ENCODE measurements around the gene ETV1.

The ETV1 gene

GRCh38 chr7:13984831-13985685 is 4.4 kb downstream of the ETV1 start:
- no peaks in the 10 kb centered on the region for H3K36me3 ChIP-seq (ENCODE audit: insufficient read depth, low read length)
- H3K9ac ChIP-seq (ENCODE audit: low read length): no peak overlapping the region
- H3K27ac ChIP-seq (ENCODE audit: low read depth, low read length): no peak overlapping the region
- H3K4me3 ChIP-seq (ENCODE audit: low read depth in 1 of 2, low read length in 2 of 2): no peak overlapping the region
- H3K27me3 ChIP-seq (ENCODE audit: control insufficient read depth in 1 of 2, insufficient read depth in 2 of 2, low read length in 2 of 2): no peaks in the 10 kb centered on the region
- no peaks in the 10 kb centered on the region for H3K4me1 ChIP-seq (ENCODE audit: insufficient read depth, low read length)
- H3K9me3 ChIP-seq (ENCODE audit: low read length): no peaks in the 10 kb centered on the region

DNA sequence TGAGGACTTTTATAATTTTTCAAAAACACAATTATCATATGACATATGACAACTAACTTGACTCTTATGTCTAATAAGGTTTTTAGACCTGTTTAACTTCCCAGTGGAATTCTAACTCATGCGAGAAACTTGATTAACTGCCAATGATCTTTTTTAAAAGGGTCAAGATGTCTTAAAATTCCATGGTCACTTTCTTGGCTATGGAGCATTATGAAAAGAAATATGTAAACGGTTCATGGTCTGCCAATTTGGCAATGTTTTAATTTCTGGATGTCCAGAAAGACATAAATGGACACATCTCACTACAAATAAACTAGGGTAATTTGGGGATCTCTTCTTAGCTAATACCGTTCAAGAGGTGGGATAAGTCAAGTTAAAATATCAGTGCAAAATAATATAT is 5.4 kb downstream of the ETV1 start:
- Histone ChIP-seq H3K36me3 (ENCODE audit: insufficient read depth, low read length) (no peaks in the 10 kb centered on the region), H3K9ac (ENCODE audit: low read length) (no peak overlapping the region), H3K4me3 (ENCODE audit: low read depth in 1 of 2, low read length in 2 of 2) (no peak overlapping the region), H3K9me3 (ENCODE audit: low read length) (no peaks in the 10 kb centered on the region), H3K27ac (ENCODE audit: low read depth, low read length) (no peak overlapping the region), H3K4me1 (ENCODE audit: insufficient read depth, low read length) (no peaks in the 10 kb centered on the region), H3K27me3 (ENCODE audit: control insufficient read depth in 1 of 2, insufficient read depth in 2 of 2, low read length in 2 of 2) (no peaks in the 10 kb centered on the region)

DNA sequence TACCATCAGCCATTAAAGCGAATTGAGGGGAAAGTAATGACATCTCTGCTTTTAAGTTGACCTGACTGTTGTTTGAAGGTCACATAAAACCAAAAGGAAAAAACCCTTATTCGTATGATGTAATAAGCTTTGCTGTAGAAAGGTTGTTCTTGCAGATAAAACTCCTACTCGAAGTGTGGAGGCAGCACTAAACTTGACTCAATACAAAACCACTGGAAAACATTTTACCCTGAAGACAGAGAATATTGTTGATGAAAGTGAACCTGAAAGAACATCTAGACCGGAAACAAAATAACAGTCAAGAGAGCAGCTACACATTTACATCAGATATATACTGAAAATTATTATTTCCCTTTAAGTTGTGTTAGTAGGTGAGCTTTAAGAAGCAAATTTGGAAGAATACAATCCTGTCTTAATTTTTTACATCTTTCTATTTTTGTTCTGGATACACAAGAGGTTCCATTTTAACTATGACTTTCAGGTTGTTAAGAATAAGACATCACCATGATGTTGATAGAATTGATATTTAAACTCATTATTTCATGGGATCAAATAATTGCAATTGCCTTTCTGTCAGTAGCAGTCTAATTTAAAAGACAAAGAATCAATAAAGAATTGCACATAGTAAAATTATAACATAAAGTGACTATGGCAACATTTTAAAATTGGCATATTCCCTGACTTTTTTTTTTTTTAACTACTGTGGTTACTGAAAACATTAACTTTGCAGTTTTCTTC is 6.4 kb downstream of the ETV1 start:
- Histone ChIP-seq H3K4me1 (ENCODE audit: insufficient read depth, low read length) (no peaks in the 10 kb centered on the region), H3K9me3 (ENCODE audit: low read length) (no peaks in the 10 kb centered on the region), H3K27me3 (ENCODE audit: control insufficient read depth in 1 of 2, insufficient read depth in 2 of 2, low read length in 2 of 2) (no peaks in the 10 kb centered on the region), H3K36me3 (ENCODE audit: insufficient read depth, low read length) (no peaks in the 10 kb centered on the region), H3K4me3 (ENCODE audit: low read depth in 1 of 2, low read length in 2 of 2) (no peak overlapping the region), H3K9ac (ENCODE audit: low read length) (no peak overlapping the region), H3K27ac (ENCODE audit: low read depth, low read length) (no peak overlapping the region)

GRCh38 chr7:13981070-13981469 is 8.4 kb downstream of the ETV1 start:
- Histone ChIP-seq H3K27ac (ENCODE audit: low read depth, low read length) (no peak overlapping the region), H3K36me3 (ENCODE audit: insufficient read depth, low read length) (no peaks in the 10 kb centered on the region), H3K9me3 (ENCODE audit: low read length) (no peaks in the 10 kb centered on the region), H3K9ac (ENCODE audit: low read length) (no peak overlapping the region), H3K4me1 (ENCODE audit: insufficient read depth, low read length) (no peaks in the 10 kb centered on the region), H3K27me3 (ENCODE audit: control insufficient read depth in 1 of 2, insufficient read depth in 2 of 2, low read length in 2 of 2) (no peaks in the 10 kb centered on the region), H3K4me3 (ENCODE audit: low read depth in 1 of 2, low read length in 2 of 2) (no peak overlapping the region)

GRCh38 chr7:13980474-13980873 is 9.0 kb downstream of the ETV1 start:
- H3K9me3 ChIP-seq (ENCODE audit: low read length): no peaks in the 10 kb centered on the region
- H3K4me1 ChIP-seq (ENCODE audit: insufficient read depth, low read length): no peaks in the 10 kb centered on the region
- no peak overlapping the region for H3K27ac ChIP-seq (ENCODE audit: low read depth, low read length)
- H3K36me3 ChIP-seq (ENCODE audit: insufficient read depth, low read length): no peaks in the 10 kb centered on the region
- no peak overlapping the region for H3K4me3 ChIP-seq (ENCODE audit: low read depth in 1 of 2, low read length in 2 of 2)
- no peak overlapping the region for H3K9ac ChIP-seq (ENCODE audit: low read length)
- no peaks in the 10 kb centered on the region for H3K27me3 ChIP-seq (ENCODE audit: control insufficient read depth in 1 of 2, insufficient read depth in 2 of 2, low read length in 2 of 2)

DNA sequence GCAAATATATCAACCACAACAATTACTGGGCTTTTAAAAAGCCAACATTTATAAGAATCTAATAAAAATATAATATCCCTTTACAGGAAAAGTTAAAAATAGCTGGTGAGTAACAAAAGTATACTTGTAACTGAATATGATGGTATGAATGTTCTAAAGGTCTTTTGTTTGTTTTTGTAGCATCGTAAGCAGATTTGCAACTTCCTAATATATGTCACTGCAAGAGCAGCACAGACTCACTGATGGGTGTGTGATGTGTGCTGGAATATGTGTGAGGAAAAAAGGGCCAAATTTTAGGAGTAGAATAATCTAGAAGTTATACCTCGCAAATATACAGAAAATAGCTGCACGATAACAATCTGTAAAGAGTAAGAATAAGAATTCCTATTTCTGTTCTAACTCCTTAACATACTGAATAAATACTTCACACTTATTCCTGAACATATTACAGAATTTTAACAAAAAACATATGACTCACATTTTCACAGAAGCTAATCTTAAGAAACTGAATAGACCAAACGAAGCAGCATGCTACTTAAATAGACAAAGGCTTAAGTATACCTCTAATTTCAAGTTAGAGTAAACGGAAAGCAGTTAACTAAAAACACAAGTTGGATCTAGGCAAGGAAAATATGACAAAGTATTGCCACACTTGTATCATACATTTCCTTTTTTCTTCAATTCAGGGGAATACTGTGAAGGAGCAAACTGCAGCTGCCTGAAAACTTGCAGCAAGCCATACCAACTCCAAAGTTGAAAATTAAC is 9.6 kb downstream of the ETV1 start:
- Histone ChIP-seq H3K4me1 (ENCODE audit: insufficient read depth, low read length) (no peaks in the 10 kb centered on the region), H3K9me3 (ENCODE audit: low read length) (no peaks in the 10 kb centered on the region), H3K27ac (ENCODE audit: low read depth, low read length) (no peak overlapping the region), H3K4me3 (ENCODE audit: low read depth in 1 of 2, low read length in 2 of 2) (no peak overlapping the region), H3K36me3 (ENCODE audit: insufficient read depth, low read length) (no peaks in the 10 kb centered on the region), H3K27me3 (ENCODE audit: control insufficient read depth in 1 of 2, insufficient read depth in 2 of 2, low read length in 2 of 2) (no peaks in the 10 kb centered on the region), H3K9ac (ENCODE audit: low read length) (no peak overlapping the region)

DNA sequence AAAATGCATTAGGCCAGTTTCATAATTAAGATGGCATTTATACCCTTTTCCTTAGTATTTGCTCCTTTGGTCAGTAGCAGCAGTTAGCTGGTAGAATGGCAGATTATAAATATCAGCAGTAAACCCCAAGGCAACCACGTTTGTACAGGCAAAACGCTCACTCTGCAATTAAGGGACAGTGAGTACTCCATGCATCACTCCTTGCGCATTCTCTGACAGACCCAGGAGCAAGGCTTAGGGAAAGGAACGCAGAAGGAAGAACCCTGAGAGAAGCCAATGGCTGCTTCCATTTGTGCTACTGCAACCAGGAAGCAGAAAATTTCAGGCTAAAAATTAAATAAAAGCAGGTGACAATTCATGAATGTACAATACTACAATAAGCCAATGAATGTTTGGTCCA is 12.9 kb downstream of the ETV1 start:
- H3K9me3 ChIP-seq (ENCODE audit: low read length): no peaks in the 10 kb centered on the region
- H3K27ac ChIP-seq (ENCODE audit: low read depth, low read length): no peak overlapping the region
- no peak overlapping the region for H3K9ac ChIP-seq (ENCODE audit: low read length)
- no peaks in the 10 kb centered on the region for H3K4me1 ChIP-seq (ENCODE audit: insufficient read depth, low read length)
- no peak overlapping the region for H3K4me3 ChIP-seq (ENCODE audit: low read depth in 1 of 2, low read length in 2 of 2)
- no peaks in the 10 kb centered on the region for H3K36me3 ChIP-seq (ENCODE audit: insufficient read depth, low read length)
- H3K27me3 ChIP-seq (ENCODE audit: control insufficient read depth in 1 of 2, insufficient read depth in 2 of 2, low read length in 2 of 2): no peaks in the 10 kb centered on the region

DNA sequence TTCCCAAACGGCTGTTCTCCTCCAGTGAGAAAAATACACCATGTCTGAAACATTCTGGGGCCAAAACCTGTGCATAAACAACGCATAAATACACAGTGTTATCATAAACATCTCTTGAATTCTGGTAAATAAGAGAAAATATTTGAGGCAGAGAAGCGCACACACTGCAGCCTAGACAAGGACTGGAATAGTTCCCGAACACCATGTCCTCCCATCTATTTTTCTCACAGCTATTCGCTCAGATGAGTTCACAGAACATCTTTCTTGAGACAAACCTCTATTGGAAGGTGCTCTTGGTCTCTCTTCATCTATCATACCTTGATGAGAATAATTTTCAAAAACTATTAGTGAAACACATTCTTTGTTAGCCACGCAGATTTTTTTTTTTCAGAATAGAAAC is 24.4 kb downstream of the ETV1 start:
- no peaks in the 10 kb centered on the region for H3K36me3 ChIP-seq (ENCODE audit: insufficient read depth, low read length)
- no peak overlapping the region for H3K4me3 ChIP-seq (ENCODE audit: low read depth in 1 of 2, low read length in 2 of 2)
- no peaks in the 10 kb centered on the region for H3K4me1 ChIP-seq (ENCODE audit: insufficient read depth, low read length)
- no peaks in the 10 kb centered on the region for H3K9me3 ChIP-seq (ENCODE audit: low read length)
- no peak overlapping the region for H3K9ac ChIP-seq (ENCODE audit: low read length)
- no peak overlapping the region for H3K27ac ChIP-seq (ENCODE audit: low read depth, low read length)
- H3K27me3 ChIP-seq (ENCODE audit: control insufficient read depth in 1 of 2, insufficient read depth in 2 of 2, low read length in 2 of 2): no peaks in the 10 kb centered on the region

DNA sequence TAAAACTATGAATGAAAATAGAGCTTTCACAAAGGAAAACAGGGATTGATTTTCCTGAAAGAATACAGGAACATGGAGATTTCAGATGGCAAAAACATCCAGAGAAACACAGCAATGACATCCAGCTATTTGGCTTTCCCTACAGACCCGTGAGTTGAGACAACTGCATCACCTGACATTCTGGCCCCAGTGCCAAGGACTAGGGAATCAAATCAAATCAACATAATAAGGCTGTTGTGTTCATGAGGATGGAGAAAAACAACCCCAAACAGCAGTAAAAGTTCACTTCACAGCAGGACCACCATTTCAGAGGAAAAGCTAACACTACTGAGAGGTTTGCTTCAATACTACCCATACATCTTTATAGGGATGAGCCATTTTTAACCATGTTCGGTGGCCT is 25.5 kb downstream of the ETV1 start:
- no peaks in the 10 kb centered on the region for H3K9me3 ChIP-seq (ENCODE audit: low read length)
- no peaks in the 10 kb centered on the region for H3K4me1 ChIP-seq (ENCODE audit: insufficient read depth, low read length)
- no peak overlapping the region for H3K27ac ChIP-seq (ENCODE audit: low read depth, low read length)
- H3K4me3 ChIP-seq (ENCODE audit: low read depth in 1 of 2, low read length in 2 of 2): no peak overlapping the region
- no peaks in the 10 kb centered on the region for H3K36me3 ChIP-seq (ENCODE audit: insufficient read depth, low read length)
- H3K27me3 ChIP-seq (ENCODE audit: control insufficient read depth in 1 of 2, insufficient read depth in 2 of 2, low read length in 2 of 2): no peaks in the 10 kb centered on the region
- H3K9ac ChIP-seq (ENCODE audit: low read length): no peak overlapping the region

GRCh38 chr7:13955494-13955893 is 34.0 kb downstream of the ETV1 start:
- Histone ChIP-seq H3K9ac (ENCODE audit: low read length) (no peak overlapping the region), H3K36me3 (ENCODE audit: insufficient read depth, low read length) (no peaks in the 10 kb centered on the region), H3K9me3 (ENCODE audit: low read length) (no peaks in the 10 kb centered on the region)

DNA sequence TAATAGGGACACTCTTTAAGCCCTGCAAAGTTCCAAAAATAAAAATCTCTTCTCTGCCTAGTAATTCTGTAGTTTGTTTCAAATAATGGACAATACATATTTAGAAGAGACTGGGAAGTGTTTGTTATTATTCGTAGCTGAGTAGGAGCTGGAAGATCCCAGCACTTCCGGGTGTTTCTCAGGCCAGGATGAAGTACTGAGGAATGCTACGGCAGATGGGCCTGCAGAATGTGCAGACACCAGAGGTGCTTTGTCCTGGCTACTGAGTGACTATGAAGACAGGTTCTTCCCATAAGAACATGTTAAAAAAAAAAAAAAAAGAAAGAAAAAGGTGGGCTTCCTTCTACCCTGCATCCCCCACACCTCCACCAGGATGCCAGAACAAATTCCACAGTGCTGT is 36.1 kb downstream of the ETV1 start:
- Histone ChIP-seq H3K27ac (ENCODE audit: low read depth, low read length) (no peak overlapping the region), H3K4me1 (ENCODE audit: insufficient read depth, low read length) (no peaks in the 10 kb centered on the region), H3K36me3 (ENCODE audit: insufficient read depth, low read length) (no peaks in the 10 kb centered on the region), H3K9ac (ENCODE audit: low read length) (no peak overlapping the region), H3K27me3 (ENCODE audit: control insufficient read depth in 1 of 2, insufficient read depth in 2 of 2, low read length in 2 of 2) (no peaks in the 10 kb centered on the region), H3K9me3 (ENCODE audit: low read length) (no peaks in the 10 kb centered on the region), H3K4me3 (ENCODE audit: low read depth in 1 of 2, low read length in 2 of 2) (no peak overlapping the region)

More at GRCh38 chr7:13955494-13955893, 34.0 kb downstream of the ETV1 start:
- no peak overlapping the region for H3K4me3 ChIP-seq (ENCODE audit: low read depth in 1 of 2, low read length in 2 of 2)
- no peaks in the 10 kb centered on the region for H3K4me1 ChIP-seq (ENCODE audit: insufficient read depth, low read length)
- no peak overlapping the region for H3K27ac ChIP-seq (ENCODE audit: low read depth, low read length)
- H3K27me3 ChIP-seq (ENCODE audit: control insufficient read depth in 1 of 2, insufficient read depth in 2 of 2, low read length in 2 of 2): no peaks in the 10 kb centered on the region
